Measurements from ENCODE around the gene FLNC. TPM values are rescaled to one million over a fixed set of nuclear protein-coding genes. Genes with fewer than 3 reads are reported as not detected.
A peak's percentile ranks its signal among the peaks of the same experiment; 100 is the strongest.

FLNC gene
- polyA plus RNA-seq, 3 donors = 0.01 TPM; not detected in 2

DNA sequence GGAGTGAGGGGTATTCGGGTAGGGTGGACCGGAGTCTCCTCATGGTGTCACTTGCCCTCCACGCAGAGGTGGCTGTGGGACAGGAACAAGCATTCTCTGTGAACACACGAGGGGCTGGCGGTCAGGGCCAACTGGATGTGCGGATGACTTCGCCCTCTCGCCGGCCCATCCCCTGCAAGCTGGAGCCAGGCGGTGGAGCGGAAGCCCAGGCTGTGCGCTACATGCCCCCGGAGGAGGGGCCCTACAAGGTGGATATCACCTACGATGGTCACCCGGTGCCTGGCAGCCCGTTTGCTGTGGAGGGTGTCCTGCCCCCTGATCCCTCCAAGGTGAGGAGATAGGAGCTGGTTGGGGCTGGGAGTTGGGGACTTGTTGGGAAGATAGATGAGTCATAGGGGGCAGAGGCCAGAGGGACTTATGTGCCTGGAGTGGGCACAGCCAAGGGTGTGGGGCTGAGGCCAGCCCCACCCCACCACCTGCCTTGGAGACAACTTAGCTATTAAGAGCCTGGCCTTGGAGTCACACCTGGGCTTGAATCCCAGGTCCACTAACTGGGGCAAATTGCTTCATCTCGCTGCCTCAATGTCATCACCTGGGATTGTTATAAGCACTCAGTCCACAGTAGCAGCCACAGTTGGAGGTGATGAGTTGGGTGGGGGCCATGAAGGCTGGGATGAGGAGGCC, 13.9 kb downstream of the FLNC start:
- H3K4me3 Mint-ChIP-seq = no peak overlapping the region
- no peak for TF ChIP-seq CTCF (IDR thresholded peaks at IDR 0.05)
- H3K27me3 ChIP-seq (ENCODE audit: control insufficient read depth in 2 of 2, insufficient read depth in 2 of 2, low read length in 2 of 2) = no peaks in the 10 kb centered on the region
- H3K27ac ChIP-seq (ENCODE audit: low read depth in 1 of 2, low read length in 2 of 2) = no peak overlapping the region
- no peaks in the 10 kb centered on the region for H3K36me3 ChIP-seq (replicated peaks in 1 of 2; ENCODE audit: control insufficient read depth in 1 of 2, insufficient read depth in 2 of 2, low read length in 2 of 2)
- intact Hi-C loops (cut with micrococcal nuclease) = loop anchor here in 1 of 2 donors (5.0 kb wide), 1 partner anchor 33 kb away; no protein-coding TSS in a partner anchor
- no peak overlapping the region for H3K4me2 ChIP-seq (replicated peaks; ENCODE audit: extremely low read depth, low read length, poor library complexity, severe bottlenecking)
- H3K4me1 ChIP-seq (ENCODE audit: control insufficient read depth in 1 of 2, insufficient read depth in 2 of 2, low read length in 2 of 2) = no peaks in the 10 kb centered on the region
- no peak overlapping the region for H3K9ac ChIP-seq (ENCODE audit: insufficient read depth, low read length, poor library complexity, severe bottlenecking)
- no peaks in the 10 kb centered on the region for H3K9me3 Mint-ChIP-seq
- peak overlapping the region in 1 of 7 donors; percentile 35 for H3K27ac Mint-ChIP-seq
- H3K79me2 ChIP-seq (ENCODE audit: insufficient read depth, low read length) = no peaks in the 10 kb centered on the region
- DNase-seq = no peak
- H3K27me3 Mint-ChIP-seq (ENCODE audit: low read depth in 3 of 3) = peaks cover 3 to 5% (median 4%) of the 10 kb centered on the region in 3 donors
- H4K20me1 ChIP-seq (ENCODE audit: insufficient read depth, low read length) = no peaks in the 10 kb centered on the region
- no peaks in the 10 kb centered on the region for H3K9me3 ChIP-seq (replicated peaks in 1 of 2; ENCODE audit: control insufficient read depth in 1 of 2, insufficient read depth in 1 of 2, low read length in 2 of 2)
- peaks cover 3% of the 10 kb centered on the region for H3K4me1 Mint-ChIP-seq
- no peaks in the 10 kb centered on the region for H3K36me3 Mint-ChIP-seq
- no peak overlapping the region for H3K4me3 ChIP-seq (replicated peaks in 1 of 3; ENCODE audit: low read depth in 2 of 3, low read length in 3 of 3)
- H2AFZ ChIP-seq (ENCODE audit: insufficient read depth, low read depth, low read length, poor library complexity, severe bottlenecking) = no peak overlapping the region
- 98% methylated on average over 16 of the region's 17 CpGs for WGBS (ENCODE audit: insufficient coverage)

- Histone ChIP-seq H3K79me2 (ENCODE audit: insufficient read depth, low read length) (no peaks in the 10 kb centered on the region), H3K9ac (ENCODE audit: insufficient read depth, low read length, poor library complexity, severe bottlenecking) (no peak overlapping the region), H3K27me3 (ENCODE audit: control insufficient read depth in 2 of 2, insufficient read depth in 2 of 2, low read length in 2 of 2) (no peaks in the 10 kb centered on the region), H2AFZ (ENCODE audit: insufficient read depth, low read depth, low read length, poor library complexity, severe bottlenecking) (no peak overlapping the region), H3K36me3 (replicated peaks in 1 of 2; ENCODE audit: control insufficient read depth in 1 of 2, insufficient read depth in 2 of 2, low read length in 2 of 2) (no peaks in the 10 kb centered on the region), H3K9me3 (replicated peaks in 1 of 2; ENCODE audit: control insufficient read depth in 1 of 2, insufficient read depth in 1 of 2, low read length in 2 of 2) (no peaks in the 10 kb centered on the region), H3K4me2 (replicated peaks; ENCODE audit: extremely low read depth, low read length, poor library complexity, severe bottlenecking) (no peak overlapping the region), H3K4me3 (replicated peaks in 1 of 3; ENCODE audit: low read depth in 2 of 3, low read length in 3 of 3) (no peak overlapping the region), H4K20me1 (ENCODE audit: insufficient read depth, low read length) (no peaks in the 10 kb centered on the region), H3K27ac (ENCODE audit: low read depth in 1 of 2, low read length in 2 of 2) (no peak overlapping the region), H3K4me1 (ENCODE audit: control insufficient read depth in 1 of 2, insufficient read depth in 2 of 2, low read length in 2 of 2) (no peaks in the 10 kb centered on the region)
- 95% methylated on average over 25 of the region's 25 CpGs for WGBS (ENCODE audit: insufficient coverage)
- intact Hi-C loops (cut with micrococcal nuclease) = loop anchor here in 1 of 2 donors (5.0 kb wide), 1 partner anchor 32 kb away; no protein-coding TSS in a partner anchor
- H3K4me1 Mint-ChIP-seq = peaks cover 3% of the 10 kb centered on the region
- H3K4me3 Mint-ChIP-seq = no peak overlapping the region
- H3K27ac Mint-ChIP-seq = peak overlapping the region in 2 of 7 donors; percentile 9 to 57
- H3K27me3 Mint-ChIP-seq (ENCODE audit: low read depth in 3 of 3) = peaks cover 4 to 5% (median 4%) of the 10 kb centered on the region in 3 donors
- H3K36me3 Mint-ChIP-seq = no peaks in the 10 kb centered on the region
- TF ChIP-seq CTCF (IDR thresholded peaks at IDR 0.05) = no peak
- H3K9me3 Mint-ChIP-seq = no peaks in the 10 kb centered on the region
- no peak for DNase-seq
Observed at GRCh38 chr7:128844777-128845311, 14.6 kb downstream of the FLNC start.
